IMR-90 (cell line): ENCODE results near the gene FOXC1. TPM values are rescaled to one million over a fixed set of nuclear protein-coding genes. Genes with fewer than 3 reads are reported as not detected.

ENCODE experiments used
- ATAC-seq: fragments of 200-7000 bp; cut with Tn5 transposase; 2 replicates; pipeline ENCODE4 v1.9.1; 2020; ENCODE audit warnings: low read depth, mild to moderate bottlenecking, moderate library complexity
- BruUV-seq: library from RNA; stranded (reverse); fragments of 400-500 nt; replicated peaks from 2 replicates; lab custom pipeline; 2021; lab: Mats Ljungman, UMichigan
- CTCF ChIA-PET: fragments of 300-600 bp; formaldehyde crosslinking; extraction: SDS; loops from one replicate; lab custom pipeline; 2021; ENCODE audit warnings: antibody characterized with exemption; lab: Yijun Ruan, JAX
- POLR2A ChIA-PET: fragments of 300-600 bp; sonication (Branson Sonifier 250); formaldehyde crosslinking; loops from one replicate; lab custom pipeline; 2022; ENCODE audit warnings: antibody characterized with exemption; ENCODE audit not compliant: unreplicated experiment; lab: Charles Lee
- DNase-seq: peaks from one replicate; pipeline ENCODE4 v3.0.0; 2013
- H2AFZ ChIP-seq: replicated peaks from 2 replicates; pipeline ENCODE3; 2013; ENCODE audit warnings: low read length, mild to moderate bottlenecking; ENCODE audit not compliant: poor library complexity
- H2AK5ac ChIP-seq: 2 replicates; pipeline ENCODE4 v1.6.1; 2013; ENCODE audit warnings: low read depth, low read length, inconsistent platforms
- H2AK9ac ChIP-seq: replicated peaks from 2 replicates; pipeline ENCODE3; 2013; ENCODE audit warnings: mild to moderate bottlenecking, low read depth, low read length, moderate library complexity; ENCODE audit not compliant: poor library complexity
- H2BK120ac ChIP-seq: 2 replicates; pipeline ENCODE4 v1.6.1; 2013; ENCODE audit warnings: low read depth, low read length, inconsistent platforms
- H2BK15ac ChIP-seq: 3 replicates; pipeline ENCODE4 v1.6.1; 2013; ENCODE audit warnings: low read depth, low read length, inconsistent platforms
- H2BK20ac ChIP-seq: 2 replicates; pipeline ENCODE4 v1.6.1; 2013; ENCODE audit warnings: low read depth, mild to moderate bottlenecking, inconsistent platforms, low read length, moderate library complexity
- H2BK5ac ChIP-seq: 2 replicates; pipeline ENCODE4 v1.6.1; 2013; ENCODE audit warnings: mild to moderate bottlenecking, low read depth, low read length, inconsistent platforms; ENCODE audit not compliant: poor library complexity, severe bottlenecking
- H3K14ac ChIP-seq: replicated peaks from 2 replicates; pipeline ENCODE4 v1.6.1; 2013; ENCODE audit warnings: low read depth, low read length, inconsistent platforms
- H3K18ac ChIP-seq: 2 replicates; pipeline ENCODE4 v1.6.1; 2013; ENCODE audit warnings: low read depth, low read length, control low read depth
- H3K23ac ChIP-seq: 2 replicates; pipeline ENCODE4 v1.6.1; 2013; ENCODE audit warnings: low read depth, low read length, inconsistent platforms
- H3K27ac ChIP-seq: 2 replicates; pipeline ENCODE4 v1.5.1; 2013; ENCODE audit warnings: mild to moderate bottlenecking, control low read depth, low read length; ENCODE audit not compliant: insufficient read depth
- H3K27me3 ChIP-seq: 2 replicates; pipeline ENCODE4 v1.6.1; 2013; ENCODE audit warnings: low read length; ENCODE audit not compliant: control insufficient read depth, insufficient read depth
- H3K36me3 ChIP-seq: 2 replicates; pipeline ENCODE4 v1.6.1; 2013; ENCODE audit warnings: low read length, mixed read lengths; ENCODE audit not compliant: control insufficient read depth, insufficient read depth
- H3K4ac ChIP-seq: 2 replicates; pipeline ENCODE4 v1.6.1; 2013; ENCODE audit warnings: low read depth, low read length, inconsistent platforms
- H3K4me1 ChIP-seq: 2 replicates; pipeline ENCODE4 v1.6.1; 2013; ENCODE audit warnings: low read length, mixed read lengths; ENCODE audit not compliant: control insufficient read depth, insufficient read depth
- H3K4me2 ChIP-seq: 2 replicates; pipeline ENCODE4 v1.6.1; 2013; ENCODE audit warnings: low read depth, mild to moderate bottlenecking, control low read depth, low read length, moderate library complexity
- H3K4me3 ChIP-seq: 2 replicates; pipeline ENCODE4 v1.5.1; 2013; ENCODE audit warnings: low read depth, mild to moderate bottlenecking, control low read depth, low read length, moderate library complexity; ENCODE audit not compliant: insufficient read depth
- H3K56ac ChIP-seq: 2 replicates; pipeline ENCODE4 v1.6.1; 2013; ENCODE audit warnings: low read length, inconsistent platforms; ENCODE audit not compliant: insufficient read depth; ENCODE audit errors: extremely low read depth
- H3K79me1 ChIP-seq, 2 experiments: 2 replicates each; pipeline ENCODE4 v1.6.1; 2013; ENCODE audit warnings: low read length in 2 of 2, inconsistent platforms in 1 of 2, low read depth in 1 of 2
- H3K9ac ChIP-seq: 2 replicates; pipeline ENCODE4 v1.6.1; 2013; ENCODE audit warnings: low read depth, low read length, control low read depth
- H3K9me1 ChIP-seq: 2 replicates; pipeline ENCODE4 v1.6.1; 2013; ENCODE audit warnings: low read length, inconsistent platforms; ENCODE audit not compliant: insufficient read depth
- H3K9me3 ChIP-seq: 2 replicates; pipeline ENCODE4 v1.6.1; 2013; ENCODE audit warnings: low read length; ENCODE audit not compliant: control insufficient read depth, insufficient read depth
- H4K20me1 ChIP-seq: 2 replicates; pipeline ENCODE4 v1.6.1; 2013; ENCODE audit warnings: low read length, inconsistent platforms; ENCODE audit not compliant: insufficient read depth
- H4K5ac ChIP-seq: 2 replicates; pipeline ENCODE4 v1.6.1; 2013; ENCODE audit warnings: mild to moderate bottlenecking, low read depth, low read length, control low read depth
- H4K8ac ChIP-seq, 2 experiments: 2 replicates each; pipeline ENCODE4 v1.6.1; 2013; ENCODE audit warnings: low read depth in 2 of 2, low read length in 2 of 2, control low read depth in 1 of 2, inconsistent platforms in 1 of 2
- H4K91ac ChIP-seq: 2 replicates; pipeline ENCODE4 v1.6.1; 2013; ENCODE audit warnings: low read depth, low read length, inconsistent platforms; ENCODE audit not compliant: insufficient read depth
- CEBPB ChIP-seq: IDR thresholded peaks from 2 replicates; pipeline ENCODE4 v1.6.1; 2012; ENCODE audit warnings: low read depth, low read length, improper control_type of control experiment
- CHD1 ChIP-seq: IDR thresholded peaks from 2 replicates; pipeline ENCODE4 v1.6.1; 2012; ENCODE audit warnings: low read depth, low read length, improper control_type of control experiment
- ELK1 ChIP-seq: fragments of 150-350 bp; IDR thresholded peaks from 2 replicates; pipeline ENCODE4 v1.6.1; 2016; ENCODE audit warnings: low read depth, mild to moderate bottlenecking, low read length, moderate library complexity, borderline replicate concordance
- FOS ChIP-seq: fragments of 150-350 bp; IDR thresholded peaks from 2 replicates; pipeline ENCODE4 v1.6.1; 2016; ENCODE audit warnings: low read depth, low read length
- MAFK ChIP-seq: IDR thresholded peaks from 2 replicates; pipeline ENCODE4 v1.6.1; 2012; ENCODE audit warnings: low read depth, low read length, improper control_type of control experiment
- MAZ ChIP-seq: IDR thresholded peaks from 2 replicates; pipeline ENCODE4 v1.6.1; 2012; ENCODE audit warnings: low read depth, mild to moderate bottlenecking, low read length, improper control_type of control experiment, moderate library complexity, borderline replicate concordance
- MXI1 ChIP-seq: IDR thresholded peaks from 2 replicates; pipeline ENCODE4 v1.6.1; 2012; ENCODE audit warnings: low read depth, mild to moderate bottlenecking, low read length, moderate library complexity, borderline replicate concordance
- POLR2A ChIP-seq: IDR thresholded peaks from 2 replicates; pipeline ENCODE4 v1.6.1; 2012; ENCODE audit warnings: mild to moderate bottlenecking, low read depth, low read length
- RAD21 ChIP-seq: IDR thresholded peaks from 2 replicates; pipeline ENCODE4 v1.6.1; 2012; ENCODE audit warnings: low read length, improper control_type of control experiment
- RFX5 ChIP-seq: IDR thresholded peaks from 2 replicates; pipeline ENCODE4 v1.8.0; 2012; ENCODE audit warnings: low read depth, mild to moderate bottlenecking, low read length, moderate library complexity
- SMC3 ChIP-seq: fragments of 150-350 bp; IDR thresholded peaks from 2 replicates; pipeline ENCODE4 v1.6.1; 2016; ENCODE audit warnings: low read depth, mild to moderate bottlenecking, antibody characterized with exemption, low read length, moderate library complexity
- WGBS, 2 experiments: methylation state at CpG; one replicate each; pipeline versions ENCODE4 v1.1.5 to v1.1.7; 2013; ENCODE audit warnings: missing lambda C conversion rate in 2 of 2; ENCODE audit not compliant: insufficient read length in 1 of 2; ENCODE audit errors: extremely low coverage in 2 of 2; 5-methylcytosine and 5-hydroxymethylcytosine counted together
- dilution Hi-C: fragments of 300-500 bp; cut with HindIII; formaldehyde crosslinking; loops from one replicate; pipeline ENCODE4 v1.14.3; 2018; ENCODE audit warnings: low sequenced_read_pairs; ENCODE audit not compliant: unreplicated experiment
- in situ Hi-C: fragments of 300-500 bp; cut with MboI; formaldehyde crosslinking; loops from 3 replicates; pipeline ENCODE4 v1.14.3; 2019; ENCODE audit warnings: low sequenced_read_pairs, inconsistent platforms, mixed read lengths
- intact Hi-C: fragments of 100-400 bp; cut with micrococcal nuclease; formaldehyde crosslinking; loops from 2 replicates; pipeline ENCODE4 v1.10.0; 2022
- polyA plus RNA-seq, 3 experiments: library from polyadenylated mRNA; depleted of rRNA; stranded (reverse); fragments of >200 nt; gene quantifications; 2 replicates each; pipeline ENCODE4 v1.2.3, GENCODE V29; 2012; ENCODE audit warnings: low replicate concordance in 1 of 3
- total RNA-seq: library from RNA; depleted of rRNA; stranded (reverse); fragments of >200 nt; gene quantifications from 2 replicates; pipeline ENCODE4 v1.2.3, GENCODE V29; 2012
- TF ChIP-seq, protein P1 (sequence below): fragments of 150-350 bp; IDR thresholded peaks from 2 replicates; pipeline ENCODE4 v1.6.1; 2017; ENCODE audit warnings: mild to moderate bottlenecking, antibody characterized with exemption, low read length, low read depth
- TF ChIP-seq, protein P2 (sequence below): conservative IDR thresholded peaks from 2 replicates; pipeline ENCODE4 v1.5.1; 2012; ENCODE audit warnings: mild to moderate bottlenecking, low read depth, low read length, improper control_type of control experiment

Gene FOXC1
- total and polyA plus RNA-seq, 2 of the 4 experiments (the other 2 are of a cell fraction), result 1.3 to 4.0 TPM

DNA sequence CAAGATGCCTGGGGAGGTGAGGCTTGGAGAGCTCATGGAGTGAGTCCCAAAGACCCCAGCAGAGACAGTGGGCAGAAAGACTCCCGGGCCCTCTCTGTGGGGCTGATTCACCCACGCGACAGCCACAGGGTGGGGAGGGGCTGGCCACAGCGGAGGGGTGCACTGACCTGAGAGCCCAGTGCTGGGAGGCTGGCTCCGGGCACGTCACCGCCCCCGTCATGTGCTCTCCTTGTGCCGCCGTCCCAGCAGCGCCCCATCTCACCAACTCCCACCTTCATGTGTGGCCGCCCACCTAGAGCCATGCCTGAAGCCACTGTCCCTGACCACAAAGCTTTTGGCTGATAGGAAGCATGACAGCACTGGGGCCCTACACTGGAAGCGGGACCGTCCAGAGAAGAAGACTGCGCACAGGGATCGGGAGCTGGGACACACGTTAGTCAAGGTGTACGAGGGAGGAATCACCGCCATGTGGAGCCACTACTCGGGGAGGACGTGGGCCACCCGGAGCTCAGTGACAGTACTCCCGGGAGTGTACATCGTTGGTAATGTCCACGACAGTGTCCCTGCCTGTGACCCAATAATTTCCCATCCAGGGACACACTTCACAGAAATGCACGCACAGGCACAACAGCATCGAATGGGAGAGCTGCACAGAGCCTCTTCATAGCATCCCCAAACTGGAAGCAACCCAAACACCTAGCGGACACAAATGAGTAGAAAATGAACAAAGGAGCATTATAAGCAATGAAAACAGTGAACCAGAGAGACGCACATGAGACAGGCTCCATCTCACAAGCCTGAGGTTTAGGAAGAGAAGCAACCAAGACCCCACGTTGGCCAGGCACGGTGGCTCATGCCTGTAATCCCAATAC lies 28.4 kb upstream of the FOXC1 start (continued):
- no peak for TF ChIP-seq MXI1

DNA sequence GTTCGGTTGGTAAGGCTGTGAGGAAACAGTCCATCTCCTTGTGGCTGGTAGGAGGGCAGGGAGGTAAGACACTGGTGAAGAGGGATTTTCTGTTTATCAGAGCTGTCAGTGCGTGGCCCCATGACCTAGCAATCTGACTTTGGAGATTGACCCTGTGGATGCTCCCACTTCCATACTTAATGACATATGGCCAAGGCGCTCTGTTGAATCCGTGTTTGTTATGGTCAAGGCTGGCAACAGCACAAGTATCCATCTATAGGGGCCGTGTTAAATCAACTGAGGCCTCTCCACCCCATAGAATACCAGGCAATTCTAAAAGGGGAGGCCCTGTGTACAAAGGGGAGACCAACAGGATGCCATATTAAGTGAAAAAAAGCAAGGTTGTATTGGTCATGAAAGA lies 25.6 kb upstream of the FOXC1 start:
- Histone ChIP-seq H3K4me3 (no peak overlapping the region), H3K18ac (no peak overlapping the region), H4K8ac (no peak overlapping the region), H4K5ac (no peak overlapping the region), H3K56ac (no peak overlapping the region), H3K27me3 (peaks cover 30% of the 10 kb centered on the region), H3K23ac (no peak overlapping the region), H3K14ac (no peak overlapping the region), H3K4ac (no peak overlapping the region), H4K91ac (no peak overlapping the region), H3K9me3 (peaks cover 4% of the 10 kb centered on the region; the same call in 1 of the 2 replicates), H3K4me1 (no peaks in the 10 kb centered on the region), H2BK15ac (no peak overlapping the region), H2AK5ac (no peak overlapping the region), H2AFZ (no peak overlapping the region), H2BK20ac (no peak overlapping the region), H3K9me1 (no peaks in the 10 kb centered on the region), H3K9ac (no peak overlapping the region), H3K36me3 (no peaks in the 10 kb centered on the region), H3K4me2 (no peak overlapping the region), H3K79me1 (no peaks in the 10 kb centered on the region), H4K20me1 (no peaks in the 10 kb centered on the region), H3K27ac (no peak overlapping the region), H2BK5ac (no peak overlapping the region), H2BK120ac (no peak overlapping the region), H2AK9ac (no peak overlapping the region)
- DNase-seq (no peak), ATAC-seq (no peak)
- WGBS, 2 experiments, result no CpG with 5 or more reads among the region's 5 CpGs
- POLR2A ChIA-PET, result no interaction called here
- in situ Hi-C loops (no loop called here), dilution Hi-C loops (no loop called here), intact Hi-C loops (loop anchor here (5.0 kb wide), 1 partner anchor 692 kb away; no protein-coding TSS in a partner anchor)
- BruUV-seq, result no TSS peak
- CTCF ChIA-PET, result no interaction called here
- TF ChIP-seq SMC3 (no peak), CHD1 (no peak), MAZ (no peak), RFX5 (no peak), RAD21 (no peak), MAFK (no peak), ELK1 (no peak), POLR2A (no peak), MXI1 (no peak), FOS (no peak), CEBPB (no peak)
- TF ChIP-seq, protein P1, sequence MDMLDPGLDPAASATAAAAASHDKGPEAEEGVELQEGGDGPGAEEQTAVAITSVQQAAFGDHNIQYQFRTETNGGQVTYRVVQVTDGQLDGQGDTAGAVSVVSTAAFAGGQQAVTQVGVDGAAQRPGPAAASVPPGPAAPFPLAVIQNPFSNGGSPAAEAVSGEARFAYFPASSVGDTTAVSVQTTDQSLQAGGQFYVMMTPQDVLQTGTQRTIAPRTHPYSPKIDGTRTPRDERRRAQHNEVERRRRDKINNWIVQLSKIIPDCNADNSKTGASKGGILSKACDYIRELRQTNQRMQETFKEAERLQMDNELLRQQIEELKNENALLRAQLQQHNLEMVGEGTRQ, result no peak
- TF ChIP-seq, protein P2, sequence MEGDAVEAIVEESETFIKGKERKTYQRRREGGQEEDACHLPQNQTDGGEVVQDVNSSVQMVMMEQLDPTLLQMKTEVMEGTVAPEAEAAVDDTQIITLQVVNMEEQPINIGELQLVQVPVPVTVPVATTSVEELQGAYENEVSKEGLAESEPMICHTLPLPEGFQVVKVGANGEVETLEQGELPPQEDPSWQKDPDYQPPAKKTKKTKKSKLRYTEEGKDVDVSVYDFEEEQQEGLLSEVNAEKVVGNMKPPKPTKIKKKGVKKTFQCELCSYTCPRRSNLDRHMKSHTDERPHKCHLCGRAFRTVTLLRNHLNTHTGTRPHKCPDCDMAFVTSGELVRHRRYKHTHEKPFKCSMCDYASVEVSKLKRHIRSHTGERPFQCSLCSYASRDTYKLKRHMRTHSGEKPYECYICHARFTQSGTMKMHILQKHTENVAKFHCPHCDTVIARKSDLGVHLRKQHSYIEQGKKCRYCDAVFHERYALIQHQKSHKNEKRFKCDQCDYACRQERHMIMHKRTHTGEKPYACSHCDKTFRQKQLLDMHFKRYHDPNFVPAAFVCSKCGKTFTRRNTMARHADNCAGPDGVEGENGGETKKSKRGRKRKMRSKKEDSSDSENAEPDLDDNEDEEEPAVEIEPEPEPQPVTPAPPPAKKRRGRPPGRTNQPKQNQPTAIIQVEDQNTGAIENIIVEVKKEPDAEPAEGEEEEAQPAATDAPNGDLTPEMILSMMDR, result no peak
